Pulmonary artery endothelial cell (primary cell): ENCODE measurements around the gene KCNQ2. TPM values are rescaled to one million over a fixed set of nuclear protein-coding genes. Genes with fewer than 3 reads are reported as not detected.

Source experiments
- DNase-seq: peaks from one replicate; pipeline ENCODE4 v3.0.0-alpha.2; 2011; ENCODE audit warnings: low read depth, low spot score
- total RNA-seq: library from RNA; depleted of rRNA; stranded (reverse); fragments of >200 nt; gene quantifications from 2 replicates; pipeline ENCODE4 v1.2.3, GENCODE V29; 2014

Gene KCNQ2
- total RNA-seq, 1 donor from 2014 or later, result not detected

- no peak for DNase-seq
Measured at GRCh38 chr20:63417097-63417737, 55.2 kb downstream of the KCNQ2 start.

DNA sequence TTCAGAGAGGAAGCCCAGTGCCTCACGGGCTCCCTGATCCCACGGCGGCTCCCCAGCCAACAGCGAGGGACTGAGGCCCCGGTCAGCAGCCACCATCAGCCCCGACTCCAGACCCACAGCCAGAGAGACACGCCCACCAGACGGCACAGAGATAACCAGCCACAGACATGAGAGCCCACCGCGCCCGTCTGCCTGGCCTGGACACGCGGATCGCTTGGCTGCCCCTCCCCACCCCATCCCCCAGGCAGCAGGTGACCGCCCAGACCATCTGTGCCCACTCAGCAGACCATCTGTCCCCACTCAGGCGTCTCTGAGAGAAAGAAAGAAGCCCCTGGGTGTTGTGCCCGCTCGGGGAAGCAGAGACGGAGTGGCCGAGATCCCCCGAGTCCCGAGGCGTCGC is 55.8 kb downstream of the KCNQ2 start:
- DNase-seq, result no peak

DNA sequence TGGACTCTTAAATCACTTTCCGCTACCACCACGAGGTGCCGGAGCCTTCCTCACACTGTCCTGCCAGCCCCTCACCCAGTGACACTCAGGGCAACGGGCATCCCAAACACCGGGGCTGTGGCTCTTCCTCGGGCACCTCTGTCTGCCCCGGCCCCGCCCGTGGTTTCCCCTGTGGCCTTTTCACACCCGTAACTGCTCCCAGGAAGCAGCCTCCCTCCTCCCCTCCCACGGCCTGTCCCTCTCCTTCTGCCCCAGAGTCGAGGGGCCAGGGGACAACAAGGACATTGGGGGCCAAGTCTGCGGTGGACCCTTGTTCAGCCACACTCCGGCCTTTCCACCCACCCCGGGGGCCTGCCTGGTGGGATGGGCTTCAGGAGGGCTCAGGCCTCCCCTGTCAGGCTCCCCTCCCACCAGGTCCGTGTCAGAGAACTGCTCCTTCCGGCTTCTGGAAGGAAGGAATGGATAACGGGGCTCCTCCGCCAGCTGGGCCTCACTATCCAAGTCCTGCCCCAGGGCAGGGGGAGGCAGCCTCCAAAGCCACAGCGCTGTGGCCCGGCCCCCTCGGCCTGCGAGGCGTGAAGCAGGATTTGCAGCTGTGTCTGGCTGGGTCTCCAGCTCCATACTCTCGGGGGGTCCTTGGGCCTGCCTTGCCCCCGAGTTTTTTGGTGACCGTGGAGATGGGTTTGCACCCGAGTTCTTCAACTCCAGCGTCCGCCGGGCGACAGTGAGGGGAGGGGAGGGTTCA is 56.6 kb downstream of the KCNQ2 start:
- DNase-seq, result no peak

DNA sequence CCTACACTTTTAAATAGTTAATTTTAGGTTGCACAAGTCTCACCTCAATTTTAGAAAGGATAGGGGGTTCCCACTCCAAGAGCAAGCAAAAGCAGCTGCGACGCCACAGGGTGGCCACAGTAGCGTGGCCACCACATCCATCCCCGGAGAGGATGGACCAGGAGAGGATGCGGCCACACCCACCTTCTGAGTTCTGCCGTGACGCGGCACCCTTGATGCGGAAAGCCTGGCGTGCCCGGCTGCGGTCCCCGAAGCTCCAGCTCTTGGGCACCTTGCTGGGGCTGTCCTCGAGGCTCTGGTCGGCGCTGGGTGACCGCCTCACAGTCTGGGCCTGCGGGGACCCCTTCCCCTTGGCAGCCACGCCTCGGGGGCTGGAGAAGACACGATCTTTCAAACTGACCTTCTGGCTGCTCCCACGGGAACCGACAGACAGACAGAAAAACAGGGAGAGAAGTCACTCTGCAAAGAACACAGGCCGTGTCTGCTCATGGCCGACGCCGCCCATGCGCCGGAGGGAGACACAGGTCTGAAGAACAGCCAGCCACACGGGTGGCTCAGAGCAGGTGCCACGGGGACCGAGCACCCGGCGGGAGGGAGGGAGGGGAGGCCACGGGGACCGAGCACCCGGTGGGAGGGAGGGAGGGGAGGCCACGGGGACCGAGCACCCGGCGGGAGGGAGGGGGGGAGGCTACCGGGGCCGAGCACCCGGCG is 57.6 kb downstream of the KCNQ2 start:
- DNase-seq, result no peak

DNA sequence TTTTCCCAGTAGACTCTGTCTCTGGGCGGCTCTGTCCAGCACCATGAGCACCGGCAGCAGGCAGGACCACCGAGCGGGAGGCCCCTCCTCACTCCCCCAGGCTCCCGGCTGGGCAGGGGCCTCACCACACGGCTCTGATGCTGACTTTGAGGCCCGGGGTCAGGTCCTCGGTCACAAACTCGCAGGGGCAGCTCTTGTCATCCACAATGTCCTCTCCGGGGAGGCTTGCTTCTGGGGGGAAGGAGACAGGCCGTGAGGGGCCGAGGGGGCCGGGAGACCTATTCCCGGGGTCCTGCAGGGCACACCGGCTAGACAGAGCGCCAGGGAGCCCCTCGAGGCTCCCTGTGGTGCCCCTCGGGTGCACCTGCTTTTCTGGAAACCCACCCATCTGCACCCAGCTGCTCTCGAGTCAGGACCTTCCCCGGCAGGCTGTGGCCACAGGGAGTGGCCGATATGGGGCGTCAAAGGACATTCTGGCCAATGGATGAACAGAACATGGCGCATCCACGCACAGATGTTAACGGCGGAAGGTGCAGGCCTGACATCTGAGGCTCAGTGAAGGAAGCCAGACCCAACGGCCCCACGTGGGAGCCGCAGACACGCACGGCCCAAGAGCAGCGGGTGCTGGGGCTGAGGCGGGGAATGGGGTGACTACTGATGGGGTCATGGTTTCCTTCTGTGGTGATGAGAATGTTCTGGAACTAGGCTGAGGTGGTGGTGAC is 58.3 kb downstream of the KCNQ2 start:
- no peak for DNase-seq

- DNase-seq, result no peak
Measured at GRCh38 chr20:63413323-63413722, 59.1 kb downstream of the KCNQ2 start.

DNA sequence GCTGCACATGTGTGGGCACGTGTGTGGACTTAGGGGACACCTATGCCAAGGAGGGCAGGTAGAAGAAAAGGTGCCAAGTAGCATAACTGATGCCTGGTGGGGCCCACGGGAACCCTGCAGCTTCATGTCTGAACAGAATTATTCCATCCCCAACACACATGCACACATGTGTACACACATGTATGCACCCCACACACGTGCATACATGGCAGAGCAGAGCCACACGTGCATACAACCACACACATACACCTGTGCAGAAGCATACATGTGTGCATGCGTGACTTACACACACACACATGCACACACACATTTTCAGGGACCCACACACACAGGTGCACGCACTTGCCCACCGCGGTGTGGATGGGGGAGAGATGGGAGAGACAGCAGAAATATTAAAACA is 59.6 kb downstream of the KCNQ2 start:
- DNase-seq, result no peak

GRCh38 chr20:63411898-63412631 is 60.4 kb downstream of the KCNQ2 start:
- DNase-seq, result no peak

- DNase-seq, result no peak
Measured at GRCh38 chr20:63411151-63411897, 61.1 kb downstream of the KCNQ2 start.

- no peak for DNase-seq
Measured at GRCh38 chr20:63409834-63410435, 62.5 kb downstream of the KCNQ2 start.

DNA sequence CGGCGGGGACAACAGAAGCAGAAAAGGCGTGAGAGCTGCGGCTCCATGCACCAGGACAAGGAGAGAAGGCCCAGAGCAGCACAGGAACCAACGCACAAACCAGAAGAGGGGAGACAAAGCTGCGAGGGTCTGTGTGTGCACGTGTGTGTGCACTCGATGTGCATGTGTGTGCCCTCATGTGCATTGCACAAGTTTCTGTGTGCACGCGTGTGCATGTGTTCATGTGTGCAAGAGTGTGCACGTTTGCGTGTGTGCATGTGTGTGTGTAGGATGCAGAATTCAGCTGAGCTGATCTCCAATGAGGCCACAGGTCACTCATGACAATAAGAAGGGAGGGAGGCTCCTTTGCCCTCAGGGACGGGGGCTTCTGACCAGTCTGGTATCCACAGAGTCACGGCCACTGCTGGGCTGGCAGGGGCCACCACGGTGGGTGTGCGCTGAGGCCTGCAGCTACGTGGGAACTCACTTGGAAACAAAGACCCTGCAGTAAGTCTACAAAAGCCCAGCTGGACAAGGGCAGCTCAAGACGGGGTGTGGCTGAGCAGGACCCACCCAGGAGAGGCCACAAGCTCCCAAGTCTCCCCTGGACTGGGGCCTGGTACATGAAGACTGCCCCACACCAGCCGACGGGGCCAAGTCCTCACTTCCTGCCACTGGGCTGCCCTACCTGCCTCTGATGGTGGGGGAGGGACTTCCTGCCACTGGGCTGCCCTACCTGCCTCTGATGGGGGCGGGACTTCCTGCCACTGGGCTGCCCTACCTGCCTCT is 63.2 kb downstream of the KCNQ2 start:
- DNase-seq, result no peak

- no peak for DNase-seq
Measured at GRCh38 chr20:63408684-63409046, 63.8 kb downstream of the KCNQ2 start.

GRCh38 chr20:63407928-63408683 is 64.3 kb downstream of the KCNQ2 start:
- no peak for DNase-seq

DNA sequence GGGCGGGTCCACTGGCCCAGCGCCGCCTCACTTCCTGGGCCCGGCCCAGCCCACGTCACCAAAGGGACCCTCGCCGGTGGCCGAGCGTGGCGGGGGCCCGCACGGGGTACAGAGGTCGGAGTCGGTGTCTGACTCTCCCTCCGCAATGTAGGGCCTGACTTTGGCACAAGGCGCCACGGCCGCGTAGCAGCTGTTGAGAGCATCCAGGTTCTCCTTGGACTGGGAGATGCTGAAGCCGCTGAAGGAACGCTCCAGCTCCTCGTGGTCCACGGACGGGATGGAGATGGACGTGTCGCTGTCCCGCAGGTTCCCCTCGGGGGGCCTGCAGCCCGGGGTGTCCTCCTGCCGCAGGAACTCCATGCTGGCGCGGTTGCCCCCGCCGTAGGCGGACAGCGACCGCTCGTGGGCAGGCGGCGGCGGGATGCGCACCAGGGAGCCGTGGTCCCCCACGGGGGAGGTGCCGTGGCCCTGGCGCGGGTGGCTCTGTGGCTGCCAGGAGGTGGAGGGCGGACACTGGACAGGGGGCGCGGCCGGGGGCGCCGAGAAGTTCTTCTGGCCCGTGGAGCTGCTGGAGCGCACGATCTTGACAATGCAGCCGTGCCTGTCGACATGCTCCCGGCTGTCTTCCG is 65.7 kb downstream of the KCNQ2 start:
- DNase-seq, result no peak

- DNase-seq, result no peak
Measured at GRCh38 chr20:63406011-63406410, 66.4 kb downstream of the KCNQ2 start.

DNA sequence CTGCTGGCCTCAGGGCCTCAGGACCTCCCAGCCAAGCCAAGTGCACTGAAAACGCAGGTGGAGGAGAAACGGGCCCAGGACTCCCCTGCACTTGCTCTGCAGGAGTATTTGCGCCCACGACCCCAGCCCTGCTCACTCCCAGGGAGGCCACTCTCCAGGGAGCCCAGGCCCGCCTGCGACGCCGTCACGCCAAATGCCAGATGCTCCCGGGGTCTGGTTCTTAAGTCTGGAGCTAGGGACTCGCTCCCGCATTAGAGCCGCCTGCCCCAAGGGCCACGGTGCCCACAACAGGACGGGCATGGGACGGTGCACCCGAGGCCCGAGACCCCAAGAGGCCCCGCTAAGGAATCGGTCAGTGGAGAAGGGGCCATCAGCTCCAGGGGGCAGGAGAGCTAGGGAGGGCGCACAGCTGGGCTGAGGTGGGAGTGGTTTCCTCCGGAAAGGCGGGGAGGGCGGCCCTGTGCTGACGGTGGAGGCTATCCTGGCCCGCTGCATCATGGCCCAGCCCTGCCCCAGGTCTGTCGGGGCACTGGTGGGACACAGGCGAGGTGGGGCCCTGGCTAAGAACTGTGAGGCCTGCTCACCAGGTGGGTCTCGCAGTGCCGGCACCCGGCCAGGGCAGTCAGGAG is 67.2 kb downstream of the KCNQ2 start:
- DNase-seq, result no peak
